ENCODE results near the gene C1QTNF12.

GRCh38 chr1:1197188-1197500, 49.4 kb downstream of the C1QTNF12 start:
- no peak for TF ChIP-seq CTCF (IDR thresholded peaks at IDR 0.05 in 4 of 5, conservative IDR thresholded peaks at IDR 0.05 in 1 of 5)
- TF ChIP-seq POLR2A (IDR thresholded peaks at IDR 0.05), result no peak
